Fibroblast of villous mesenchyme (primary cell): ENCODE data around the gene MESP2. TPM values are rescaled to one million over a fixed set of nuclear protein-coding genes. Genes with fewer than 3 reads are reported as not detected.
"Not testable (repeated sequence)": the region's sequence is repeated elsewhere in the genome, so short reads cannot be mapped to it uniquely, and the experiment has no call there.

Experiments used
- DNase-seq: peaks from one replicate; pipeline ENCODE4 v3.0.0-alpha.2; 2010; ENCODE audit warnings: low read depth
- H3K4me3 ChIP-seq: 2 replicates; pipeline ENCODE4 v1.5.1; 2011; ENCODE audit warnings: low read depth, mild to moderate bottlenecking, low read length
- total RNA-seq: library from RNA; depleted of rRNA; stranded (reverse); fragments of >200 nt; gene quantifications from 2 replicates; pipeline ENCODE4 v1.2.3, GENCODE V29; 2012
- TF ChIP-seq, protein P1 (sequence below): IDR thresholded peaks from 2 replicates; pipeline ENCODE4 v1.5.1; 2012; ENCODE audit warnings: low read depth, mild to moderate bottlenecking, low read length; ENCODE audit not compliant: insufficient read depth

Gene MESP2
- total RNA-seq, 1 donor = 0.43 TPM

DNA sequence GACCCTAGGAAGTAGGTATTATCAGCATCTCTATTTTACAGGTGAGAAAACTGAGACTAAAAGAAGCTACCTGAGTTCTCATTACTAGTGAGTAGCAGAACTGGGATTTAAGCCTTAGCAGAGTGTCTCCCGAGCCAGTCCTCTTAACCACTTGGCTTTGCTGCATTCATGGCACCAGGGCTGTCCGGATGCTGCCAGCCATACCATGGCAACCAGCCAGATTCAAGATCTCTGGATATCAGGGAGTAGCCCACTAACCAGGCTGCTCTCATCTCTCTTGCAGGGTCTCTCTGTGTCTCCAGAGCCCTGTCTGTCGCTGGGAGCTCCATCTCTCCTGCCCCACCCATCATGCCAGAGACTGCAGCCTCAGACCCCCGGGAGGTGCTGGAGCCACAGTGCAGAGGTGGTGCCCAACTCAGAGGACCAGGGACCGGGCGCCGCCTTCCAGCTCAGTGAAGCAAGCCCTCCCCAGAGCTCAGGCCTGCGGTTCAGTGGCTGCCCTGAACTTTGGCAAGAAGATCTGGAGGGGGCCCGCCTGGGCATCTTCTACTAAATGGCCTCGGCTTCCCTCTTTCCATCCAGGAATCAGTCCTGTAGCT is 1.7 kb downstream of the MESP2 start:
- no peak for DNase-seq
- H3K4me3 ChIP-seq = no peak overlapping the region
- TF ChIP-seq, protein P1, sequence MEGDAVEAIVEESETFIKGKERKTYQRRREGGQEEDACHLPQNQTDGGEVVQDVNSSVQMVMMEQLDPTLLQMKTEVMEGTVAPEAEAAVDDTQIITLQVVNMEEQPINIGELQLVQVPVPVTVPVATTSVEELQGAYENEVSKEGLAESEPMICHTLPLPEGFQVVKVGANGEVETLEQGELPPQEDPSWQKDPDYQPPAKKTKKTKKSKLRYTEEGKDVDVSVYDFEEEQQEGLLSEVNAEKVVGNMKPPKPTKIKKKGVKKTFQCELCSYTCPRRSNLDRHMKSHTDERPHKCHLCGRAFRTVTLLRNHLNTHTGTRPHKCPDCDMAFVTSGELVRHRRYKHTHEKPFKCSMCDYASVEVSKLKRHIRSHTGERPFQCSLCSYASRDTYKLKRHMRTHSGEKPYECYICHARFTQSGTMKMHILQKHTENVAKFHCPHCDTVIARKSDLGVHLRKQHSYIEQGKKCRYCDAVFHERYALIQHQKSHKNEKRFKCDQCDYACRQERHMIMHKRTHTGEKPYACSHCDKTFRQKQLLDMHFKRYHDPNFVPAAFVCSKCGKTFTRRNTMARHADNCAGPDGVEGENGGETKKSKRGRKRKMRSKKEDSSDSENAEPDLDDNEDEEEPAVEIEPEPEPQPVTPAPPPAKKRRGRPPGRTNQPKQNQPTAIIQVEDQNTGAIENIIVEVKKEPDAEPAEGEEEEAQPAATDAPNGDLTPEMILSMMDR = no peak

DNA sequence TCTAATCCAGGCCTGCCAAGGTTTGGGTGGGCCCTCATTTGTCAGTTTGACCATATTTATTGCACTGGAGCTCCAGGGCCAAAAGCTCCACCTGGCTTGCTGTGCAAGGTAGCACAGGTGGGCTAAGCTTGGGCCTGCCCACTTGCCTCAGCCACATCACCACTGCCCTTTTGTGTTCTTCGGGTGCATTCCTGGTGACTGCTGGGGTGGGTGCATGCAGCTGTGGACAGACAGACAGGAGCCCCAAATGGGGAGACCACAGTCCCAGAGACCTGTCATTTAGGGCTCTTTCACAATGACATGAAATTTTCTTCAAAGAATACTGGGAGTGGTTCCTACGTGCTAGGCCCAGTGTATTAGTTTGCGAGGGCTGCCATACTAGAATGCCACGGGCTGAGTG is 2.7 kb downstream of the MESP2 start:
- TF ChIP-seq, protein P1 = no peak
- no peak for DNase-seq

DNA sequence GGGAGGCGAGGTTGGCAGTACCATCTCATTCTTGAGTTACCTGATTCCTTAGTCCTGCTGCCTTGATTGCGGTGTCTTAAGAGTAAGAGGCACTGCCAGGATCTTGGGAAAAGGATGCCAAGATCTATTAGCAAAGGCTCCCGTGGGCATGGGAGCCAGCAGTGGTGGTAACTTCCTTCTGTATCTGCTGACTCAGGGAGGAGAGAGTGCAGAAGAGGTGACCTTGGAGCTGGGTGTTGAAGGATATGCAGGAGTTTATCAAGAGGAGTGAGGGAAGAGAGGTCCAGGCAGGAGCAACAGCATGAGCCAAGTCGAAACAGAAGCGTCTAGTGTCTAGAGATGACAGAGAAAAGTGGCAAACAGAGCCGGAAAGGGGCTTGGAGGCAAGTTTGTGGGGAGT is 4.5 kb downstream of the MESP2 start:
- TF ChIP-seq, protein P1 = no peak
- no peak overlapping the region for H3K4me3 ChIP-seq
- no peak for DNase-seq

More for the DNA sequence above, 2.7 kb downstream of the MESP2 start:
- H3K4me3 ChIP-seq = no peak overlapping the region

DNA sequence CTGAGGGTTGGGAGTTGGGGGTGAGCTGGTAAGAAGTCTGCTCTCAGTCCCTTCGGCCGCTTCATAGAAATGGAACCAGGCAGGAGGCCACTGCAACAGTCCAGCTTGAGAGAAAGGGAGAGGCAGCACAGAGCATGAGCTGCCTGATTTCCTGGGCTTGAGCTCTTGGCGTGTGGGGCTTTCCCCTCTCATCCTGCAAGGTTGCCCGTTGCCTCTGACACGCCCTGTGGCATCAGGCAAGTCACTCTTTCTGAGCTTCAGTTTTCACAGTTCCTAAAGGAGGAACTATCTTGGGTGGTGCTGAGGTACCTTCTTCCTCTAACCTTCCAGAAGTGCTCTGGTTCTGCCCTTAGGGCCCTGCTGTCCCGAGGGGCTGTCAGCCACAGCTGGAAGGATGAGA is 4.9 kb downstream of the MESP2 start:
- no peak overlapping the region for H3K4me3 ChIP-seq
- DNase-seq = no peak
- TF ChIP-seq, protein P1 = no peak

DNA sequence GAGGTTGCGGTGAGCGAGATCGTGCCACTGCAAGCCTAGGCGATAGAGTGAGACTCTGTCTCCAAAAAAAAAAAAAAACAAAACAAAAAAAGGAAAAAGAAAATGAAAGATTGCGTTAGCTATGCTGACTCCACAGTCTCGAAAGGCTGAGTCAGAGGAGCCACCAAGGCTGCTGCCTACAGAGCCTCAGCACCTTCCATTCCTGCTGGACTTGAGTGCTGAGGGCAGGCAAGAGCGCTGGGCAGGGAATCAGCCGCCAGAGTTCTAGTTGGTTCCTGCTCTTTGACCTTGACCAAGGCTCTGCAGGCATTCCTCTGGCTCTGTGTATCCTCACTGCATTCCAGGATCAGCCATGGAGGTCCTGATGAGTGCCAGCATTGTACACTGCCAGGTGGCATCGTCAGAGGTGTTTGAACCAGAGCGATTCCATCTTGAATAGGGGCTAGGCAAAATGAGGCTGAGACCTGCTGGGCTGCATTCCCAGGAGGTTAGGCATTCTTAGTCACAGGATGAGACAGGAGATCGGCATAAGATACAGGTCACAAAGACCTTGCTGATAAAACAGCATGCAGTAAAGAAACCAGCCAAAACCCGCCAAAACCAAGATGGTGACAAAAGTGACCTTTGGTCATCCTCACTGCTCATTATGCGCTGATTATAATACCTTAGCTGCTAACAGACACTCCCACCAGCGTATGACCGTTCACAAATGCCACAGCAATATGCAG is 5.9 kb downstream of the MESP2 start:
- TF ChIP-seq, protein P1 = no peak
- peak; percentile 63 for DNase-seq
- no peak overlapping the region for H3K4me3 ChIP-seq

DNA sequence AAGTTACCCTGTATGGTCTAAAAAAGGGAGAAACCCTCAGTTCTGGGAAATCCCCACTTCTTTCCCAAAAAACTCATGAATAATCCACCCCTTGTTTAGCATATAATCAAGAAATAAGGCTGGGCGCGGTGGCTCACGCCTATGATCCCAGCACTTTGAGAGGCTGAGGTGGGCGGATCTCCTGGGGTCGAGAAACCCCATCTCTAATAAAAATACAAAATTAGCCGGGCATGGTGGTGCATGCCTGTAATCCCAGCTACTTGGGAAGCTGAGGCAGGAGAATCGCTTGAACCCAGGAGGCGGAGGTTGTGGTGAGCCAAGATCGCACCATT is 6.5 kb downstream of the MESP2 start:
- H3K4me3 ChIP-seq, DNase-seq: not testable (repeated sequence)

- H3K4me3 ChIP-seq = peak overlapping the region; percentile 2
- DNase-seq = peak; percentile 96
- TF ChIP-seq, protein P1 = no peak
Measured at GRCh38 chr15:89783111-89783860, 7.2 kb downstream of the MESP2 start.
